SK-N-SH treated with all-trans-retinoic acid at 6 μM for 48 hours (cell line): ENCODE results near the gene NINL.

Experiments
- CSRNP3 ChIP-seq: fragments of 250-450 bp; sonication (Bioruptor Pico); IDR thresholded peaks from 2 replicates; pipeline ENCODE4 v1.5.1; 2021; ENCODE audit warnings: mild to moderate bottlenecking, moderate library complexity
- ISL1 ChIP-seq: fragments of 250-450 bp; sonication (Bioruptor Pico); IDR thresholded peaks from 2 replicates; pipeline ENCODE4 v2.1.2; 2022; ENCODE audit warnings: mild to moderate bottlenecking, moderate library complexity
- SNAI2 ChIP-seq: fragments of 250-450 bp; sonication (Bioruptor Pico); IDR thresholded peaks from 2 replicates; pipeline ENCODE4 v1.5.0; 2020; ENCODE audit warnings: mild to moderate bottlenecking, moderate library complexity
- TOX ChIP-seq: fragments of 250-450 bp; sonication (Bioruptor Pico); IDR thresholded peaks from 2 replicates; pipeline ENCODE4 v1.8.0; 2021; ENCODE audit warnings: mild to moderate bottlenecking, moderate library complexity, borderline replicate concordance
- ZFP30 ChIP-seq: fragments of 450-650 bp; formaldehyde crosslinking; IDR thresholded peaks from 2 replicates; pipeline ENCODE4 v1.5.0; 2022; ENCODE audit warnings: mild to moderate bottlenecking, moderate library complexity
- TF ChIP-seq, protein P1 (sequence below): fragments of 250-450 bp; sonication (Bioruptor Pico); IDR thresholded peaks from 2 replicates; pipeline ENCODE4 v1.5.0; 2020; ENCODE audit warnings: mild to moderate bottlenecking, moderate library complexity
- TF ChIP-seq, protein P2 (sequence below): fragments of 250-450 bp; sonication (Bioruptor Pico); IDR thresholded peaks from 2 replicates; pipeline ENCODE4 v1.8.0; 2020; ENCODE audit warnings: mild to moderate bottlenecking, moderate library complexity, borderline replicate concordance
- TF ChIP-seq, protein P3 (sequence below): fragments of 250-450 bp; sonication (Bioruptor Pico); IDR thresholded peaks from 2 replicates; pipeline ENCODE4 v1.8.0; 2021; ENCODE audit warnings: low read depth, mild to moderate bottlenecking, moderate library complexity, borderline replicate concordance

GRCh38 chr20:25499855-25500434 lies 85.4 kb downstream of the NINL start:
- TF ChIP-seq, protein P1, sequence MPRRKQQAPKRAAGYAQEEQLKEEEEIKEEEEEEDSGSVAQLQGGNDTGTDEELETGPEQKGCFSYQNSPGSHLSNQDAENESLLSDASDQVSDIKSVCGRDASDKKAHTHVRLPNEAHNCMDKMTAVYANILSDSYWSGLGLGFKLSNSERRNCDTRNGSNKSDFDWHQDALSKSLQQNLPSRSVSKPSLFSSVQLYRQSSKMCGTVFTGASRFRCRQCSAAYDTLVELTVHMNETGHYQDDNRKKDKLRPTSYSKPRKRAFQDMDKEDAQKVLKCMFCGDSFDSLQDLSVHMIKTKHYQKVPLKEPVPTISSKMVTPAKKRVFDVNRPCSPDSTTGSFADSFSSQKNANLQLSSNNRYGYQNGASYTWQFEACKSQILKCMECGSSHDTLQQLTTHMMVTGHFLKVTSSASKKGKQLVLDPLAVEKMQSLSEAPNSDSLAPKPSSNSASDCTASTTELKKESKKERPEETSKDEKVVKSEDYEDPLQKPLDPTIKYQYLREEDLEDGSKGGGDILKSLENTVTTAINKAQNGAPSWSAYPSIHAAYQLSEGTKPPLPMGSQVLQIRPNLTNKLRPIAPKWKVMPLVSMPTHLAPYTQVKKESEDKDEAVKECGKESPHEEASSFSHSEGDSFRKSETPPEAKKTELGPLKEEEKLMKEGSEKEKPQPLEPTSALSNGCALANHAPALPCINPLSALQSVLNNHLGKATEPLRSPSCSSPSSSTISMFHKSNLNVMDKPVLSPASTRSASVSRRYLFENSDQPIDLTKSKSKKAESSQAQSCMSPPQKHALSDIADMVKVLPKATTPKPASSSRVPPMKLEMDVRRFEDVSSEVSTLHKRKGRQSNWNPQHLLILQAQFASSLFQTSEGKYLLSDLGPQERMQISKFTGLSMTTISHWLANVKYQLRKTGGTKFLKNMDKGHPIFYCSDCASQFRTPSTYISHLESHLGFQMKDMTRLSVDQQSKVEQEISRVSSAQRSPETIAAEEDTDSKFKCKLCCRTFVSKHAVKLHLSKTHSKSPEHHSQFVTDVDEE (CRISPR knock-in tag), result no peak
- TF ChIP-seq CSRNP3 (CRISPR knock-in tag), result no peak
- TF ChIP-seq ZFP30 (CRISPR knock-in tag), result no peak
- TF ChIP-seq, protein P2, sequence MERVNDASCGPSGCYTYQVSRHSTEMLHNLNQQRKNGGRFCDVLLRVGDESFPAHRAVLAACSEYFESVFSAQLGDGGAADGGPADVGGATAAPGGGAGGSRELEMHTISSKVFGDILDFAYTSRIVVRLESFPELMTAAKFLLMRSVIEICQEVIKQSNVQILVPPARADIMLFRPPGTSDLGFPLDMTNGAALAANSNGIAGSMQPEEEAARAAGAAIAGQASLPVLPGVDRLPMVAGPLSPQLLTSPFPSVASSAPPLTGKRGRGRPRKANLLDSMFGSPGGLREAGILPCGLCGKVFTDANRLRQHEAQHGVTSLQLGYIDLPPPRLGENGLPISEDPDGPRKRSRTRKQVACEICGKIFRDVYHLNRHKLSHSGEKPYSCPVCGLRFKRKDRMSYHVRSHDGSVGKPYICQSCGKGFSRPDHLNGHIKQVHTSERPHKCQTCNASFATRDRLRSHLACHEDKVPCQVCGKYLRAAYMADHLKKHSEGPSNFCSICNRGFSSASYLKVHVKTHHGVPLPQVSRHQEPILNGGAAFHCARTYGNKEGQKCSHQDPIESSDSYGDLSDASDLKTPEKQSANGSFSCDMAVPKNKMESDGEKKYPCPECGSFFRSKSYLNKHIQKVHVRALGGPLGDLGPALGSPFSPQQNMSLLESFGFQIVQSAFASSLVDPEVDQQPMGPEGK (CRISPR knock-in tag), result no peak
- TF ChIP-seq, protein P3, sequence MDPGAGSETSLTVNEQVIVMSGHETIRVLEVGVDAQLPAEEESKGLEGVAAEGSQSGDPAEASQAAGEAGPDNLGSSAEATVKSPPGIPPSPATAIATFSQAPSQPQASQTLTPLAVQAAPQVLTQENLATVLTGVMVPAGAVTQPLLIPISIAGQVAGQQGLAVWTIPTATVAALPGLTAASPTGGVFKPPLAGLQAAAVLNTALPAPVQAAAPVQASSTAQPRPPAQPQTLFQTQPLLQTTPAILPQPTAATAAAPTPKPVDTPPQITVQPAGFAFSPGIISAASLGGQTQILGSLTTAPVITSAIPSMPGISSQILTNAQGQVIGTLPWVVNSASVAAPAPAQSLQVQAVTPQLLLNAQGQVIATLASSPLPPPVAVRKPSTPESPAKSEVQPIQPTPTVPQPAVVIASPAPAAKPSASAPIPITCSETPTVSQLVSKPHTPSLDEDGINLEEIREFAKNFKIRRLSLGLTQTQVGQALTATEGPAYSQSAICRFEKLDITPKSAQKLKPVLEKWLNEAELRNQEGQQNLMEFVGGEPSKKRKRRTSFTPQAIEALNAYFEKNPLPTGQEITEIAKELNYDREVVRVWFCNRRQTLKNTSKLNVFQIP (CRISPR knock-in tag), result no peak
- no peak for TF ChIP-seq TOX (CRISPR knock-in tag)
- no peak for TF ChIP-seq SNAI2 (CRISPR knock-in tag)
- no peak for TF ChIP-seq ISL1
